AG04449 (cell line): ENCODE measurements around the gene SPTBN4.

Experiments
- CTCF ChIA-PET: fragments of 350-600 bp; formaldehyde crosslinking; extraction: SDS; loops from one replicate; lab custom pipeline; 2021; ENCODE audit warnings: antibody characterized with exemption; lab: Yijun Ruan, JAX
- POLR2A ChIA-PET: fragments of 400-600, 350-600 bp; formaldehyde crosslinking; extraction: SDS; loops from one replicate; lab custom pipeline; 2020; ENCODE audit warnings: antibody characterized with exemption, inconsistent platforms; lab: Yijun Ruan, JAX
- DNase-seq: peaks from one replicate; pipeline ENCODE4 v3.0.0-alpha.2; 2010; ENCODE audit warnings: low read depth, low spot score
- H3K4me3 ChIP-seq: 2 replicates; pipeline ENCODE4 v1.5.1; 2011; ENCODE audit warnings: low read depth, mild to moderate bottlenecking, control low read depth, low read length
- TF ChIP-seq, protein P1 (sequence below): IDR thresholded peaks from one replicate; pipeline ENCODE4 v1.5.1; 2011; ENCODE audit warnings: mild to moderate bottlenecking, moderate library complexity, low read length, control low read depth, inconsistent platforms; ENCODE audit not compliant: insufficient read depth; ENCODE audit errors: missing control alignments

The SPTBN4 gene

DNA sequence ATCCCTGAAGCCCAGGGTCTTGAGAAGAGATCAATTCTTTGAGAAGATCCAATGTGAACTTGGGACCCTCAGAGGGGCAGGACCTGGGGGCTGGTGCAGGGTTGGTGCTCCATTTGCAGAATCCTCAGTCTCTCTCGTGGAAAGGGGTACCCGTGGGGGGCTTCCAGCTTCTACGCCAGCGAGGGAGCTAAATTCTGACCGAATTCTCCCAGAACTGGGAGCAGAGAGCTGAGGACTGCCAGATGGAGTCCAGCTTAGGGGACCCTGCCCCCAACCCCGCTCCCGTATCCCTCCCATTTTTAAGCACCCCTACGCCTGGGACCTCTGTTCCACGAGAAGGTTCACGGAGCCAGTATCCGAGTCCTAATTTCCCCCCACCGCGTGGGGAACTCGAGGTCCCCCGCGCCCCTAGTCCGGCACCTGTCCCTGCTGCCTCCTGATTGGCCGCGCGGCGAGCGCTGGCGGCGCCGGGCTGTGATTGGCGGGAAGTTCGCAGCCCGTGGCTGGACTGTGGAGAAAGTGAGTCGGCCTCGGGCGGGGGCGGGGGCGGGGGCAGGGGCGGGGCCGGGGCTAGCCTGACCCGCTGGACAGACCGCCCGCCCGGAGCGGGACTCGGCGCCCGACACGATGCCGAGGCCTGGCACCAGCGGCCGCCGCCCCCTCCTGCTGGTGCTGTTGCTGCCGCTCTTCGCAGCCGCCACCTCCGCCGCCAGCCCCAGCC lies 130.0 kb downstream of the SPTBN4 start:
- no peak for DNase-seq
- TF ChIP-seq, protein P1, sequence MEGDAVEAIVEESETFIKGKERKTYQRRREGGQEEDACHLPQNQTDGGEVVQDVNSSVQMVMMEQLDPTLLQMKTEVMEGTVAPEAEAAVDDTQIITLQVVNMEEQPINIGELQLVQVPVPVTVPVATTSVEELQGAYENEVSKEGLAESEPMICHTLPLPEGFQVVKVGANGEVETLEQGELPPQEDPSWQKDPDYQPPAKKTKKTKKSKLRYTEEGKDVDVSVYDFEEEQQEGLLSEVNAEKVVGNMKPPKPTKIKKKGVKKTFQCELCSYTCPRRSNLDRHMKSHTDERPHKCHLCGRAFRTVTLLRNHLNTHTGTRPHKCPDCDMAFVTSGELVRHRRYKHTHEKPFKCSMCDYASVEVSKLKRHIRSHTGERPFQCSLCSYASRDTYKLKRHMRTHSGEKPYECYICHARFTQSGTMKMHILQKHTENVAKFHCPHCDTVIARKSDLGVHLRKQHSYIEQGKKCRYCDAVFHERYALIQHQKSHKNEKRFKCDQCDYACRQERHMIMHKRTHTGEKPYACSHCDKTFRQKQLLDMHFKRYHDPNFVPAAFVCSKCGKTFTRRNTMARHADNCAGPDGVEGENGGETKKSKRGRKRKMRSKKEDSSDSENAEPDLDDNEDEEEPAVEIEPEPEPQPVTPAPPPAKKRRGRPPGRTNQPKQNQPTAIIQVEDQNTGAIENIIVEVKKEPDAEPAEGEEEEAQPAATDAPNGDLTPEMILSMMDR, result no peak
- POLR2A ChIA-PET, result no interaction called here

GRCh38 chr19:40597329-40597838 lies 130.6 kb downstream of the SPTBN4 start:
- peak overlapping the region; percentile 65 for H3K4me3 ChIP-seq
- ChIA-PET CTCF (interaction anchor here (1.1 to 3.9 kb wide), 6 partner anchors 9 to 292 kb away, joined by 4 to 26 read pairs (median 19); partner anchors contain the start of gene BLVRB), POLR2A (no interaction called here)
- DNase-seq, result no peak
- TF ChIP-seq, protein P1, result no peak

More for the DNA sequence above, 130.0 kb downstream of the SPTBN4 start:
- peak overlapping the region; percentile 65 for H3K4me3 ChIP-seq
- CTCF ChIA-PET, result interaction anchor here (1.1 to 3.7 kb wide), 5 partner anchors 48 to 292 kb away, joined by 4 to 26 read pairs (median 19); partner anchors contain the start of gene BLVRB

GRCh38 chr19:40598121-40598917 lies 131.5 kb downstream of the SPTBN4 start:
- TF ChIP-seq, protein P1, result peak; percentile 97
- DNase-seq, result no peak
- POLR2A ChIA-PET, result no interaction called here
- CTCF ChIA-PET, result interaction anchor here (0.6 to 7.0 kb wide), 19 partner anchors 10 to 457 kb away, joined by 3 to 89 read pairs (median 7); partner anchors contain the start of gene BLVRB
- peak overlapping the region; percentile 65 for H3K4me3 ChIP-seq

DNA sequence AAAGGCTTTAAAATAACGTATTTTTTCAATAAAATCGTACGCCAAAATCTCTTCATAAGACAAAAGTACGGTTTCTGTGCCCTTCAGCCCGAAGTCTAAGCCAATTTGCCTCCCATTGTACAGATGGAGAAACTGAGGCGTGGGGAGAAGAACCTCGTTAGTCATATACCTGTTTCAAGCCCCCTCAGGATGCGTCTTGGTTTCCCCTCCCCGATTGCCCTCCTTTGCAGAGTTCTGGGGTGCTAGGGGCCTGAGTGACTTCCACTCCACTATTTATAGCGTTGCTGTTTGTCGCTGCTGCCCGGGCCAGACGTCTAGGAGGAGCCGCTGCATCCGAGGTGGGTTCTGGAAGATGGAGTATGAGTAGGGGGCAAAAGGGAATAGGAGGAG lies 132.1 kb downstream of the SPTBN4 start:
- ChIA-PET POLR2A (no interaction called here), CTCF (interaction anchor here (0.6 to 7.0 kb wide), 24 partner anchors 11 to 458 kb away, joined by 3 to 89 read pairs (median 6); partner anchors contain the start of gene BLVRB)
- TF ChIP-seq, protein P1, result no peak
- no peak for DNase-seq
- H3K4me3 ChIP-seq, result no peak overlapping the region

- CTCF ChIA-PET, result interaction anchor here (0.9 to 7.0 kb wide), 24 partner anchors 10 to 458 kb away, joined by 3 to 89 read pairs (median 6); partner anchors contain the start of gene BLVRB
- no peak for DNase-seq
- POLR2A ChIA-PET, result no interaction called here
- TF ChIP-seq, protein P1, result no peak
- no peak overlapping the region for H3K4me3 ChIP-seq
Measured at GRCh38 chr19:40599331-40599901, 132.6 kb downstream of the SPTBN4 start.
